ENCODE measurements around the gene TRAPPC3L.

DNA sequence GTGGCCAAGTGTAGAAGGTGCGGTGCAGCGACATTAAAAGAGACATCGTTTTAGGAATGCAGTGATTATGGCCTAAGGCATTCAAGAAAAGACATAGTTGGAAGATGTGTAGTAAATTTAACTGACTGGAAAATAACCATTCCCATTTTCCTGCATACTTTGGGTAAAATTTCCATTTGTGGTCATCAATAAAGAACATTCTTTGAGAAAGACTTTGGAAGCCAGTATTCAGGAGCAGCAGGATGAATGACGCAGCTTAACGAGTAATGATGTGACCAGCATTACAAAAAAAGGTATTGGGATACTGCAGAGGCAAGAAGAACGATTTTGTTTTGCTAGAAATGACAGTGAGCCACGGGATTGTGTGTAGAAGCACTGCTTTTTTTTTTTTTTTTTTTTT lies 18.8 kb upstream of the TRAPPC3L start:
- TF ChIP-seq, protein P1, sequence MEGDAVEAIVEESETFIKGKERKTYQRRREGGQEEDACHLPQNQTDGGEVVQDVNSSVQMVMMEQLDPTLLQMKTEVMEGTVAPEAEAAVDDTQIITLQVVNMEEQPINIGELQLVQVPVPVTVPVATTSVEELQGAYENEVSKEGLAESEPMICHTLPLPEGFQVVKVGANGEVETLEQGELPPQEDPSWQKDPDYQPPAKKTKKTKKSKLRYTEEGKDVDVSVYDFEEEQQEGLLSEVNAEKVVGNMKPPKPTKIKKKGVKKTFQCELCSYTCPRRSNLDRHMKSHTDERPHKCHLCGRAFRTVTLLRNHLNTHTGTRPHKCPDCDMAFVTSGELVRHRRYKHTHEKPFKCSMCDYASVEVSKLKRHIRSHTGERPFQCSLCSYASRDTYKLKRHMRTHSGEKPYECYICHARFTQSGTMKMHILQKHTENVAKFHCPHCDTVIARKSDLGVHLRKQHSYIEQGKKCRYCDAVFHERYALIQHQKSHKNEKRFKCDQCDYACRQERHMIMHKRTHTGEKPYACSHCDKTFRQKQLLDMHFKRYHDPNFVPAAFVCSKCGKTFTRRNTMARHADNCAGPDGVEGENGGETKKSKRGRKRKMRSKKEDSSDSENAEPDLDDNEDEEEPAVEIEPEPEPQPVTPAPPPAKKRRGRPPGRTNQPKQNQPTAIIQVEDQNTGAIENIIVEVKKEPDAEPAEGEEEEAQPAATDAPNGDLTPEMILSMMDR (IDR thresholded peaks at IDR 0.05), result no peak
- TF ChIP-seq ZFX (IDR thresholded peaks at IDR 0.05; ENCODE audit: borderline replicate concordance), result no peak
